ENCODE measurements around the gene CYSRT1. TPM values are rescaled to one million over a fixed set of nuclear protein-coding genes. Genes with fewer than 3 reads are reported as not detected.

CYSRT1 gene
- total RNA-seq, 2 donors from 2014 or later = 0.64 TPM; not detected in 1

- intact Hi-C loops (cut with DNase I) = no loop called here
- peaks cover 12% of the 10 kb centered on the region for H3K4me1 ChIP-seq
- no peak overlapping the region for H3K4me3 ChIP-seq
Measured at GRCh38 chr9:137270929-137271695, 46.1 kb downstream of the CYSRT1 start.

GRCh38 chr9:137271696-137272076 is 46.7 kb downstream of the CYSRT1 start:
- intact Hi-C loops (cut with DNase I) = no loop called here
- DNase-seq = no peak
- H3K36me3 ChIP-seq = no peaks in the 10 kb centered on the region

More at GRCh38 chr9:137270929-137271695, 46.1 kb downstream of the CYSRT1 start:
- no peak for DNase-seq
- no peak for TF ChIP-seq CTCF (IDR thresholded peaks at IDR 0.05)
- Histone ChIP-seq H3K36me3 (peaks cover 3% of the 10 kb centered on the region), H3K27me3 (no peaks in the 10 kb centered on the region), H3K9me3 (no peaks in the 10 kb centered on the region), H3K9ac (ENCODE audit: low read depth in 2 of 2, low read length in 2 of 2) (no peak overlapping the region), H3K27ac (no peak overlapping the region)

GRCh38 chr9:137272241-137273094 is 47.5 kb downstream of the CYSRT1 start:
- DNase-seq = no peak
- H3K27me3 ChIP-seq = no peaks in the 10 kb centered on the region
- H3K9ac ChIP-seq (ENCODE audit: low read depth in 2 of 2, low read length in 2 of 2) = no peak overlapping the region
- no peaks in the 10 kb centered on the region for H3K36me3 ChIP-seq
- peaks cover 24% of the 10 kb centered on the region for H3K4me1 ChIP-seq
- H3K27ac ChIP-seq = no peak overlapping the region
- no peaks in the 10 kb centered on the region for H3K9me3 ChIP-seq
- intact Hi-C loops (cut with DNase I) = no loop called here
- no peak for TF ChIP-seq CTCF (IDR thresholded peaks at IDR 0.05)
- no peak overlapping the region for H3K4me3 ChIP-seq

More at GRCh38 chr9:137271696-137272076, 46.7 kb downstream of the CYSRT1 start:
- H3K4me3 ChIP-seq = no peak overlapping the region
- H3K27ac ChIP-seq = no peak overlapping the region
- no peaks in the 10 kb centered on the region for H3K9me3 ChIP-seq
- H3K9ac ChIP-seq (ENCODE audit: low read depth in 2 of 2, low read length in 2 of 2) = no peak overlapping the region
- TF ChIP-seq CTCF (IDR thresholded peaks at IDR 0.05) = no peak
- peaks cover 17% of the 10 kb centered on the region for H3K4me1 ChIP-seq
- H3K27me3 ChIP-seq = no peaks in the 10 kb centered on the region

- no peaks in the 10 kb centered on the region for H3K36me3 ChIP-seq
- H3K9ac ChIP-seq (ENCODE audit: low read depth in 2 of 2, low read length in 2 of 2) = no peak overlapping the region
- H3K4me1 ChIP-seq = peaks cover 24% of the 10 kb centered on the region
- no peaks in the 10 kb centered on the region for H3K27me3 ChIP-seq
- intact Hi-C loops (cut with DNase I) = no loop called here
- TF ChIP-seq CTCF (IDR thresholded peaks at IDR 0.05) = no peak
- H3K4me3 ChIP-seq = no peak overlapping the region
- H3K9me3 ChIP-seq = no peaks in the 10 kb centered on the region
- DNase-seq = no peak
- H3K27ac ChIP-seq = no peak overlapping the region
Measured at GRCh38 chr9:137273095-137273490, 48.1 kb downstream of the CYSRT1 start.

- peaks cover 22% of the 10 kb centered on the region for H3K4me1 ChIP-seq
- TF ChIP-seq CTCF (IDR thresholded peaks at IDR 0.05) = no peak
- intact Hi-C loops (cut with DNase I) = no loop called here
- no peaks in the 10 kb centered on the region for H3K27me3 ChIP-seq
- H3K4me3 ChIP-seq = no peak overlapping the region
- no peaks in the 10 kb centered on the region for H3K36me3 ChIP-seq
- H3K27ac ChIP-seq = peak overlapping the region; percentile 41
- DNase-seq = no peak
- H3K9ac ChIP-seq (ENCODE audit: low read depth in 2 of 2, low read length in 2 of 2) = peak overlapping the region in 1 of 2 donors; percentile 69
- H3K9me3 ChIP-seq = no peaks in the 10 kb centered on the region
Measured at GRCh38 chr9:137273611-137274320, 48.8 kb downstream of the CYSRT1 start.
